HepG2 (cell line): Measurements from ENCODE around the gene GOT2. TPM values are rescaled to one million over a fixed set of nuclear protein-coding genes. Genes with fewer than 3 reads are reported as not detected.

ENCODE experiments used
- ATAC-seq: fragments of 200-7000 bp; cut with Tn5 transposase; 3 replicates; pipeline ENCODE4 v1.9.1; 2020; ENCODE audit warnings: mild to moderate bottlenecking, moderate library complexity
- BruUV-seq: library from RNA; stranded (reverse); fragments of 400-500 nt; replicated peaks from 2 replicates; lab custom pipeline; 2021; lab: Mats Ljungman, UMichigan
- CTCF ChIA-PET: fragments of 300-600 bp; formaldehyde crosslinking; extraction: SDS; loops from one replicate; lab custom pipeline; 2021; ENCODE audit warnings: low total read pairs, inconsistent platforms, low intra/inter-chr PET ratio; lab: Yijun Ruan, JAX
- POLR2A ChIA-PET: fragments of 350-600 bp; sonication (Branson Sonifier 250); formaldehyde crosslinking; loops from one replicate; lab custom pipeline; 2020; ENCODE audit warnings: antibody characterized with exemption, inconsistent platforms; lab: Yijun Ruan, JAX
- DNase-seq: peaks from one replicate; pipeline ENCODE4 v3.0.0-alpha.2; 2015; ENCODE audit warnings: low spot score
- FAIRE-seq: peaks from 3 replicates; lab custom pipeline; 2011; peaks lifted over from hg19 to GRCh38; lab: Jason Lieb, UNC
- H2AFZ ChIP-seq: one replicate; pipeline ENCODE4 v1.6.1; 2011; ENCODE audit warnings: low read length, inconsistent platforms
- H3K27ac ChIP-seq: fragments of 300-600 bp; 3 replicates; pipeline ENCODE4 v1.8.0; 2011; ENCODE audit warnings: mixed run types, mild to moderate bottlenecking, mixed read lengths, low read length, inconsistent platforms; ENCODE audit not compliant: insufficient read depth; ENCODE audit errors: extremely low read length
- H3K27me3 ChIP-seq, 2 experiments: fragments of 200-600 bp in 1 of 2; 2 replicates in 1 of 2; 3 replicates in 1 of 2; pipeline versions ENCODE4 v1.6.0 to v1.8.0; 2011; ENCODE audit warnings: low read length in 2 of 2, mild to moderate bottlenecking in 2 of 2, moderate library complexity in 2 of 2, inconsistent platforms in 1 of 2; ENCODE audit not compliant: insufficient read depth in 2 of 2, control insufficient read depth in 1 of 2
- H3K36me3 ChIP-seq, 2 experiments: fragments of 200-600 bp in 1 of 2; replicated peaks in 1 of 2; 2 replicates in 1 of 2; 3 replicates in 1 of 2; pipeline versions ENCODE4 v1.5.1 to v1.8.0; 2011; ENCODE audit warnings: low read length in 2 of 2, inconsistent platforms in 1 of 2; ENCODE audit not compliant: insufficient read depth in 2 of 2, control insufficient read depth in 1 of 2
- H3K4me1 ChIP-seq: 2 replicates; pipeline ENCODE4 v1.5.1; 2012; ENCODE audit warnings: low read length, inconsistent platforms; ENCODE audit not compliant: insufficient read depth
- H3K4me2 ChIP-seq: 2 replicates; pipeline ENCODE4 v1.6.0; 2011; ENCODE audit warnings: low read depth, low read length, inconsistent platforms
- H3K4me3 ChIP-seq, 3 experiments: fragments of 200-600 bp in 1 of 3; sonication (generic), shearing (Covaris generic) in 1 of 3; replicated peaks in 1 of 3; 2 replicates each; pipeline ENCODE4 v1.5.1; 2011 to 2016; ENCODE audit warnings: low read length in 3 of 3, inconsistent platforms in 2 of 3, low read depth in 2 of 3, mild to moderate bottlenecking in 2 of 3, control low read depth in 1 of 3, mixed read lengths in 1 of 3; ENCODE audit not compliant: insufficient read depth in 1 of 3
- H3K79me2 ChIP-seq: one replicate; pipeline ENCODE4 v1.6.1; 2011; ENCODE audit warnings: low read length, inconsistent platforms; ENCODE audit not compliant: insufficient read depth
- H3K9ac ChIP-seq: 2 replicates; pipeline ENCODE4 v1.6.0; 2011; ENCODE audit warnings: mild to moderate bottlenecking, low read depth, low read length, inconsistent platforms; ENCODE audit not compliant: insufficient read depth
- H3K9me3 ChIP-seq: 2 replicates; pipeline ENCODE4 v1.5.1; 2012; ENCODE audit warnings: mild to moderate bottlenecking, low read length
- H4K20me1 ChIP-seq: 2 replicates; pipeline ENCODE4 v1.6.0; 2011; ENCODE audit warnings: inconsistent platforms, mild to moderate bottlenecking, low read length, moderate library complexity; ENCODE audit not compliant: insufficient read depth
- FOSL1 ChIP-seq: sonication (generic); formaldehyde crosslinking; IDR thresholded peaks from 2 replicates; pipeline ENCODE4 v1.9.0; 2021; ENCODE audit warnings: missing genetic modification reagents, borderline replicate concordance
- MAFF ChIP-seq: IDR thresholded peaks from 2 replicates; pipeline ENCODE4 v1.6.1; 2011; ENCODE audit warnings: low read depth, low read length, improper control_type of control experiment
- MAFK ChIP-seq, 2 experiments: IDR thresholded peaks in 1 of 2; conservative IDR thresholded peaks in 1 of 2; 2 replicates each; pipeline ENCODE4 v1.6.1; 2011; ENCODE audit warnings: improper control_type of control experiment in 2 of 2, low read length in 2 of 2
- RBFOX2 ChIP-seq: fragments of 200-400 bp; formaldehyde crosslinking; IDR thresholded peaks from 2 replicates; pipeline ENCODE4 v1.6.1; 2017; ENCODE audit warnings: low read depth, mild to moderate bottlenecking, low read length
- ZNF460 ChIP-seq: sonication (generic); formaldehyde crosslinking; IDR thresholded peaks from 2 replicates; pipeline ENCODE4 v1.5.1; 2020; ENCODE audit warnings: missing genetic modification reagents, mild to moderate bottlenecking, borderline replicate concordance
- ZNF567 ChIP-seq: sonication (generic); formaldehyde crosslinking; IDR thresholded peaks from 2 replicates; pipeline ENCODE4 v1.8.1; 2023; ENCODE audit warnings: mild to moderate bottlenecking, missing genetic modification reagents, borderline replicate concordance
- WGBS: methylation state at CpG from one replicate; pipeline ENCODE4 v1.1.6; 2017; ENCODE audit warnings: low lambda C conversion rate; 5-methylcytosine and 5-hydroxymethylcytosine counted together
- in situ Hi-C: cut with HindIII; loops from 2 replicates; pipeline ENCODE4 v1.10.0; 2017; ENCODE audit warnings: low pct_unique_long_range_greater_than_20kb; ENCODE audit not compliant: extremely low pct_ligation_motif_present
- intact Hi-C: fragments of 100-400 bp; cut with micrococcal nuclease; formaldehyde crosslinking; loops from one replicate; pipeline ENCODE4 v1.10.0; 2022; ENCODE audit not compliant: unreplicated experiment
- polyA plus RNA-seq, 8 experiments: library from polyadenylated mRNA; depleted of rRNA in 3 of 8; stranded (reverse) in 7 of 8; unstranded in 1 of 8; fragments of >200 nt; fragmentation: Illumina TruSeq in 4 of 8; extraction: Trizol in 4 of 8; gene quantifications; 2 replicates each; pipeline versions ENCODE4 v1.2.1 to v1.2.3, GENCODE V29; 2011 to 2016; ENCODE audit warnings: low read depth in 4 of 8, missing spikeins in 1 of 8, mixed read lengths in 1 of 8; ENCODE audit not compliant: insufficient read depth in 1 of 8
- total RNA-seq, 5 experiments: library from RNA; depleted of rRNA; stranded (reverse); fragments of >200 nt; fragmentation: Illumina TruSeq; extraction: Trizol; gene quantifications; 2 replicates each; pipeline ENCODE4 v1.2.3, GENCODE V29; 2016; ENCODE audit warnings: low read depth in 1 of 5
- TF ChIP-seq, protein P1 (sequence below): IDR thresholded peaks from 2 replicates; pipeline ENCODE4 v1.6.1; 2016; ENCODE audit warnings: missing biosample characterization, missing genetic modification reagents, low read depth
- TF ChIP-seq, protein P2 (sequence below): sonication (generic); formaldehyde crosslinking; IDR thresholded peaks from 2 replicates; pipeline ENCODE4 v1.5.0; 2020; ENCODE audit warnings: mild to moderate bottlenecking, missing genetic modification reagents

Gene GOT2
- total and polyA plus RNA-seq, 2 of the 13 experiments (the other 11 are each of a cell fraction or from before 2014, with no cell fraction given), result 32.6 to 121 TPM

DNA sequence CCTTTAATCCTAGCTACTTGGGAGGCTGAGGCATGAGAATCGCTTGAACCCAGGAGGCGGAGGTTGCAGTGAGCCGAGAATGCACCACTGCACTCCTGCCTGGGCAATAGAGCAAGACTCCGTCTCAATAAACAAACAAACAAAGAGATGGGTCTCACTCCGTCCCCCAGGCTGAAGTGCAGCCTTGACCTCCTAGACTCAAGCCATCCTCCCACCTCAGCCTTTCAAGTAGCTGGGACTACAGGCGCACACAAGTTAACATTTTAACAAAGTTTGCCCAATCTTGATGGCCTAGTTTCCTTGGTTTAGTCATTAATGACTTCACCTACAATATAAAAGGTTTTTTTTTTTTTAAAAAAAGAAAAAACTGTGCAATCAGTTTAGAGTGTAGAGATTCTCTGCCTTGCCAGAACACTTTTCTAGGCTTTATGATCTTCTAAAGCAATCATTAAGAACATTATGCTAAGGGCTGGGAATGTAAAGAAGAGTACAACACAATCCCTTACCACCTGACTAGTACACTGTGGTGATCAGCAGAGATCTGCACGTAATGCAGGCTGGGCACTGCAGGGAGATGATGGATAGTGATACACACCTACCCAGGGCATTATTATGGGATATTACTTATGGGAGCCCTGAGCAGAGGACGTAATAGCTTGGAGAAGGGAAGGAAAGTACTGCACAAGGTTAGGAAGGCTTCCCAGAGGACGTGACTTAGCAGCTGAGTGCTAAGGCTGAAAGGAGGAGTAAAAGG, 6.9 kb downstream of the GOT2 start (continued):
- TF ChIP-seq, protein P1, sequence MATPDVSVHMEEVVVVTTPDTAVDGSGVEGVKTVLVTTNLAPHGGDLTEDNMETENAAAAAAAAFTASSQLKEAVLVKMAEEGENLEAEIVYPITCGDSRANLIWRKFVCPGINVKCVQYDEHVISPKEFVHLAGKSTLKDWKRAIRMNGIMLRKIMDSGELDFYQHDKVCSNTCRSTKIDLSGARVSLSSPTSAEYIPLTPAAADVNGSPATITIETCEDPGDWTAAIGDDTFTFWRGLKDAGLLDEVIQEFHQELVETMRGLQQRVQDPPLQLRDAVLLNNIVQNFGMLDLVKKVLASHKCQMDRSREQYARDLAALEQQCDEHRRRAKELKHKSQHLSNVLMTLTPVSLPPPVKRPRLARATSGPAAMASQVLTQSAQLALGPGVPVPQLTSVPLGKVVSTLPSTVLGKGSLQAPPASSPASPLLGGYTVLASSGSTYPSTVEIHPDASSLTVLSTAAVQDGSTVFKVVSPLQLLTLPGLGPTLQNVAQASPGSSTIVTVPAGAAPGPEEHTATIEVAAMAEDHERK (CRISPR knock-in tag), result no peak
- TF ChIP-seq FOSL1 (CRISPR knock-in tag) (no peak), ZNF460 (CRISPR knock-in tag) (peak; percentile 19; the same call in 1 of the 2 replicates), ZNF567 (CRISPR knock-in tag) (no peak)
- TF ChIP-seq, protein P2, sequence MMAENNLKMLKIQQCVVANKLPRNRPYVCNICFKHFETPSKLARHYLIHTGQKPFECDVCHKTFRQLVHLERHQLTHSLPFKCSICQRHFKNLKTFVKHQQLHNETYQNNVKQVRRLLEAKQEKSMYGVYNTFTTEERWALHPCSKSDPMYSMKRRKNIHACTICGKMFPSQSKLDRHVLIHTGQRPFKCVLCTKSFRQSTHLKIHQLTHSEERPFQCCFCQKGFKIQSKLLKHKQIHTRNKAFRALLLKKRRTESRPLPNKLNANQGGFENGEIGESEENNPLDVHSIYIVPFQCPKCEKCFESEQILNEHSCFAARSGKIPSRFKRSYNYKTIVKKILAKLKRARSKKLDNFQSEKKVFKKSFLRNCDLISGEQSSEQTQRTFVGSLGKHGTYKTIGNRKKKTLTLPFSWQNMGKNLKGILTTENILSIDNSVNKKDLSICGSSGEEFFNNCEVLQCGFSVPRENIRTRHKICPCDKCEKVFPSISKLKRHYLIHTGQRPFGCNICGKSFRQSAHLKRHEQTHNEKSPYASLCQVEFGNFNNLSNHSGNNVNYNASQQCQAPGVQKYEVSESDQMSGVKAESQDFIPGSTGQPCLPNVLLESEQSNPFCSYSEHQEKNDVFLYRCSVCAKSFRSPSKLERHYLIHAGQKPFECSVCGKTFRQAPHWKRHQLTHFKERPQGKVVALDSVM (CRISPR knock-in tag), result peak; percentile 32; the same call in 1 of the 2 replicates

DNA sequence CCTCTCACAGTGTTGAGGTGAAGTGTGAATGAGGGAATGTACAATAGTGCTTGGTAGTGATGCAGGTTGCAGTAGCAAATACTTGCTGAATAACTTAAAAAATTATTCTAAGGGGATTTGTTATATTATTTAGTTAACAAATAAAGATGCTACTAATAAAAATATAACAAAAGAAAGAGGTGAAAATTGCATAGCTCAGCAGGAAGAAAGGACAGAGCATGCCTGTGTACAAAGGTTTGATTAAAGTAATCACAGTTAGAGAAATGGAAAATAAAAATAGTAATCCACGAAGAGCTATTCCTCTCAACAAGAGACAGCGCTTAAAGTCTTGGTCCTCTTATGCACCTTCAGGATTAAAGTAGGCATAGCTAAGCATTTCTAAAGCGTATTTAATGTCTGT, 11.0 kb downstream of the GOT2 start:
- Histone ChIP-seq H3K4me3 (no peak overlapping the region), H3K4me2 (no peak overlapping the region), H4K20me1 (peaks cover 19% of the 10 kb centered on the region; the same call in 1 of the 2 replicates), H3K9me3 (no peaks in the 10 kb centered on the region), H3K27me3 (no peaks in the 10 kb centered on the region), H3K36me3 (peaks cover 18 to 33% of the 10 kb centered on the region in 2 experiments; a peak in 4 of 5 replicates), H3K9ac (no peak overlapping the region), H3K79me2 (no peaks in the 10 kb centered on the region), H3K27ac (no peak overlapping the region), H3K4me1 (peaks cover 35% of the 10 kb centered on the region), H2AFZ (no peak overlapping the region)
- TF ChIP-seq MAFK (conservative IDR thresholded peaks at IDR 0.05 in 1 of 2, IDR thresholded peaks at IDR 0.05 in 1 of 2; ENCODE audit: low read length in 2 of 2), result peak; percentile 59 to 82; a peak in 3 of 4 replicates
- no peak for TF ChIP-seq RBFOX2
- TF ChIP-seq MAFF, result peak; percentile 60
- intact Hi-C loops, result no loop called here
- ChIA-PET POLR2A (no interaction called here), CTCF (no interaction called here)
- DNase-seq, result no peak
- in situ Hi-C loops, result no loop called here
- no peak for FAIRE-seq
- WGBS, result 35% methylated on average over 3 of the region's 3 CpGs
- no TSS peak for BruUV-seq
- ATAC-seq, result no peak
